Ascending aorta (tissue), 2 donors: ENCODE measurements around the gene PRPF19. TPM values are rescaled to one million over a fixed set of nuclear protein-coding genes. Genes with fewer than 3 reads are reported as not detected.

Source experiments
- DNase-seq, 2 donors: peaks; one replicate each; pipeline ENCODE4 v3.0.0-alpha.2; 2019; ENCODE audit warnings: low spot score in 2 of 2
- H3K27ac ChIP-seq, 2 donors: fragments of 200-600 bp; sonication (generic); one replicate each; pipeline ENCODE4 v1.5.1; 2016 to 2017; ENCODE audit warnings: mild to moderate bottlenecking in 1 of 2
- H3K27me3 ChIP-seq: fragments of 200-600 bp; sonication (generic); one replicate; pipeline ENCODE4 v1.5.1; 2017
- H3K36me3 ChIP-seq, 2 donors: fragments of 200-600 bp; sonication (generic); one replicate each; pipeline ENCODE4 v1.5.1; 2016
- H3K4me1 ChIP-seq, 2 donors: fragments of 200-600 bp; sonication (generic); one replicate each; pipeline ENCODE4 v1.5.1; 2016 to 2017; ENCODE audit warnings: mild to moderate bottlenecking in 1 of 2
- H3K4me3 ChIP-seq, 2 donors: fragments of 200-600 bp; sonication (generic); one replicate each; pipeline ENCODE4 v1.5.1; 2016 to 2017; ENCODE audit warnings: mild to moderate bottlenecking in 1 of 2
- H3K9me3 ChIP-seq, 2 donors: fragments of 200-600 bp; sonication (generic); one replicate each; pipeline ENCODE4 v1.5.1; 2016
- CTCF ChIP-seq, 3 experiments: fragments of 200-600 bp in 2 of 3; fragments of 450-650 bp in 1 of 3; sonication (generic) in 2 of 3; IDR thresholded peaks; one replicate each; pipeline ENCODE4 v1.5.1; 2016 to 2019; ENCODE audit warnings: antibody characterized with exemption in 3 of 3, mild to moderate bottlenecking in 1 of 3, moderate library complexity in 1 of 3
- intact Hi-C: fragments of 100-400 bp; cut with DNase I; formaldehyde crosslinking; loops from one replicate; pipeline ENCODE4 v1.15.1; 2023
- total RNA-seq: library from RNA; depleted of rRNA; stranded (reverse); fragments of >200 nt; gene quantifications from one replicate; pipeline ENCODE4 v1.1.0, GENCODE V29; 2016

The PRPF19 gene
- total RNA-seq, 1 donor from 2014 or later: 61.6 TPM

GRCh38 chr11:60947700-60948099 is 41.3 kb upstream of the PRPF19 start:
- no peak for TF ChIP-seq CTCF (IDR thresholded peaks at IDR 0.05)
- intact Hi-C loops: no loop called here
- Histone ChIP-seq H3K4me3 (no peak overlapping the region), H3K4me1 (peaks cover 5 to 6% of the 10 kb centered on the region in 2 donors), H3K27me3 (no peaks in the 10 kb centered on the region), H3K36me3 (peaks cover 8 to 27% of the 10 kb centered on the region in 2 donors), H3K9me3 (no peaks in the 10 kb centered on the region), H3K27ac (no peak overlapping the region)
- DNase-seq: no peak

GRCh38 chr11:60946601-60947264 is 40.3 kb upstream of the PRPF19 start:
- Histone ChIP-seq H3K27me3 (no peaks in the 10 kb centered on the region), H3K4me3 (no peak overlapping the region), H3K36me3 (peaks cover 14 to 36% of the 10 kb centered on the region in 2 donors), H3K4me1 (peaks cover 5 to 6% of the 10 kb centered on the region in 2 donors), H3K9me3 (no peaks in the 10 kb centered on the region), H3K27ac (no peak overlapping the region)
- DNase-seq: no peak
- TF ChIP-seq CTCF (IDR thresholded peaks at IDR 0.05): no peak
- intact Hi-C loops: no loop called here

GRCh38 chr11:60945295-60945667 is 38.9 kb upstream of the PRPF19 start:
- H3K4me3 ChIP-seq: no peak overlapping the region
- no peaks in the 10 kb centered on the region for H3K27me3 ChIP-seq
- no peaks in the 10 kb centered on the region for H3K4me1 ChIP-seq
- H3K36me3 ChIP-seq: peaks cover 27 to 51% of the 10 kb centered on the region in 2 donors
- TF ChIP-seq CTCF (IDR thresholded peaks at IDR 0.05): no peak
- no peaks in the 10 kb centered on the region for H3K9me3 ChIP-seq
- DNase-seq: no peak
- intact Hi-C loops: no loop called here
- H3K27ac ChIP-seq: no peak overlapping the region

- Histone ChIP-seq H3K27ac (no peak overlapping the region), H3K9me3 (no peaks in the 10 kb centered on the region)
- TF ChIP-seq CTCF (IDR thresholded peaks at IDR 0.05): peak in 1 of 3 experiments; percentile 6
Observed at GRCh38 chr11:60944490-60945294, 38.3 kb upstream of the PRPF19 start.

GRCh38 chr11:60942970-60943565 is 36.7 kb upstream of the PRPF19 start:
- Histone ChIP-seq H3K36me3 (peaks cover 36 to 65% of the 10 kb centered on the region in 2 donors), H3K4me3 (no peak overlapping the region), H3K27ac (no peak overlapping the region), H3K27me3 (no peaks in the 10 kb centered on the region), H3K9me3 (no peaks in the 10 kb centered on the region), H3K4me1 (no peaks in the 10 kb centered on the region)
- no peak for DNase-seq
- no peak for TF ChIP-seq CTCF (IDR thresholded peaks at IDR 0.05)
- intact Hi-C loops: no loop called here

More at GRCh38 chr11:60944490-60945294, 38.3 kb upstream of the PRPF19 start:
- intact Hi-C loops: no loop called here
- Histone ChIP-seq H3K4me3 (no peak overlapping the region), H3K27me3 (no peaks in the 10 kb centered on the region), H3K4me1 (no peaks in the 10 kb centered on the region), H3K36me3 (peaks cover 30 to 56% of the 10 kb centered on the region in 2 donors)
- DNase-seq: no peak
